Measurements from ENCODE around the gene TNIK.

Gene TNIK

DNA sequence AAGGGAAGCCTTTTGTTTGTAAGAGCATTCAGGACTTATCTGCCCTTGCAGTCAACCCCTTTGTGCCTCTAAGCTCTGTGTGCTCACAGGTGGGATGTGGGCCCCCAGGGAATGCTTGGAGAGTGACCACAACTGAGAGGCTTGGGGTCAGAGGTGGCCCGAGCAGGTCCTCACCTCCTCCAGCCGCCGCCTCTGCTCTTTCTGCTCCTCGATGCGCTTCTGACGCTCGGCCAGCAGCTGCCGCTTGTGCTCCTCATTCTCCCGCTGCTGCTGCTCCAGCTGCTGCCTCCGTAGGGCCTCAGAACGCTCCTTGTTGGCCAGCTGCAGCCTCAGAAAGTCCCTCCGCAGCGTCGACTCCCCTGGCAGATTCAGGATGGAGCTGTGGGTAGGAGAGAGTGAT, 302.9 kb downstream of the TNIK start:
- H3K36me3 ChIP-seq (ENCODE audit: control insufficient read depth, insufficient read depth, low read length): peaks cover 62% of the 10 kb centered on the region
- DNase-seq: no peak

DNA sequence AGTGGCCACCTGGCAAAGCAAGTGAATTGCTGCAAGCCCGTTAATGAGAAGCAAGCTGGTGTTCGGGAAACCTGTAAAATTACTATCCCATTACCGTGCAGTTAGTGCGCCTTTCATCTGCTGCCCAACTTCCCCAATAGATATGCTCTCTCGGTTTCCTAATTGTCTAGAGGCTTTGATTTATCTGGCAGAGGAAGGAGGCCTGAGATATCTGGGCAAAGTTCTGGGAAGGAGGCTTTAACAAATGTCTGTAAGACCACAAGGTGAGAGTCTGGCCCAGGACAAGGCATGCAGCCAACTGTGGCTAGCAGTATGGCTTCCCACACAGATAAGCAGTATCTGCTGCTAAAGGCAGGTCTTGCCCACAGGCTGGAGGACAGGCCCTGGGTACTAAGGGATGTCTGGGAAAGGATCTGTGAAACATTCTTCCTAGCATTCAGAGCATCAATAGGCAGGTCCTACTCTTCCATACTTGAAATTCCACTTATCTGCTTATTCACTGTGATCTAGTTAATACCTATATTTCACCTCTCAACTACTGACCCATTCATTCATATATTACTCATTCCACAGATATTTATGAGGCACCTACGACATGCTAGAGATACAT, 303.7 kb downstream of the TNIK start:
- no peak for DNase-seq
- Histone ChIP-seq H3K4me3 (ENCODE audit: insufficient read depth, low read depth, low read length, poor library complexity, severe bottlenecking) (no peak overlapping the region), H3K27ac (ENCODE audit: insufficient read depth, low read length, poor library complexity, severe bottlenecking) (no peak overlapping the region), H3K4me1 (ENCODE audit: control insufficient read depth, insufficient read depth, low read length, poor library complexity, severe bottlenecking) (no peaks in the 10 kb centered on the region), H3K36me3 (ENCODE audit: control insufficient read depth, insufficient read depth, low read length) (peaks cover 67% of the 10 kb centered on the region), H3K27me3 (replicated peaks; ENCODE audit: control insufficient read depth, insufficient read depth, low read length, poor library complexity, severe bottlenecking) (no peaks in the 10 kb centered on the region), H3K9me3 (ENCODE audit: control insufficient read depth, low read length) (no peaks in the 10 kb centered on the region)

More for the DNA sequence above, 302.9 kb downstream of the TNIK start:
- Histone ChIP-seq H3K27ac (ENCODE audit: insufficient read depth, low read length, poor library complexity, severe bottlenecking) (no peak overlapping the region), H3K4me1 (ENCODE audit: control insufficient read depth, insufficient read depth, low read length, poor library complexity, severe bottlenecking) (no peaks in the 10 kb centered on the region), H3K9me3 (ENCODE audit: control insufficient read depth, low read length) (no peaks in the 10 kb centered on the region), H3K27me3 (replicated peaks; ENCODE audit: control insufficient read depth, insufficient read depth, low read length, poor library complexity, severe bottlenecking) (no peaks in the 10 kb centered on the region), H3K4me3 (ENCODE audit: insufficient read depth, low read depth, low read length, poor library complexity, severe bottlenecking) (no peak overlapping the region)

DNA sequence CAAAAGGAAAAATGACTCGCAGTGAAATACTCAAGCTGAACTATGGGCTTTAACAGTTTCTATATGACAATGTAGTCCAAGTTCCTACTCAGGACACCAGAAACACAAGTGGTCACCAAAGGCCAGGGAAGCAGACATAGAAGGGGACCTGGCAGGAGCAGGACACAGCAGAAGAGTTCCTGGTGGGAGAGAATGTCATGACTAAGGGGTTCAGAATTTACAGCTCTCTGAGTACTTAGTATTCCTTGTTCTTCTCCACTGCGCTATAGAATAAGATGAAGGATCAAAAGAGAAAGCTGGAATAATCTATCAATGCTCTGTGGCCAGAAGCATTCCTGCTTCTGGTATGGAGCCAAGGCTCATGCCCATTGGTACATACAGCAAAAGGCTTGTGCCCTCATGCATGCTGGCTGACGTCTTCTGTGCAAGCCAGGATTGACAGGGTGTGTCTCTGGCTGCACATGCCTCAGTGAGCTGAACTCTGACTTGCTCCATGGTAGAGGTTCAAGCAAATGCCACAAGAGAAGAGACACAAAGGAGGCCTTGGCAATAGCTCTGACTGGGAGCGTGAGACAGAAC, 305.0 kb downstream of the TNIK start:
- no peak overlapping the region for H3K27ac ChIP-seq (ENCODE audit: insufficient read depth, low read length, poor library complexity, severe bottlenecking)
- H3K9me3 ChIP-seq (ENCODE audit: control insufficient read depth, low read length): no peaks in the 10 kb centered on the region
- H3K4me1 ChIP-seq (ENCODE audit: control insufficient read depth, insufficient read depth, low read length, poor library complexity, severe bottlenecking): no peaks in the 10 kb centered on the region
- peaks cover 65% of the 10 kb centered on the region for H3K36me3 ChIP-seq (ENCODE audit: control insufficient read depth, insufficient read depth, low read length)
- DNase-seq: no peak
- no peaks in the 10 kb centered on the region for H3K27me3 ChIP-seq (replicated peaks; ENCODE audit: control insufficient read depth, insufficient read depth, low read length, poor library complexity, severe bottlenecking)
- H3K4me3 ChIP-seq (ENCODE audit: insufficient read depth, low read depth, low read length, poor library complexity, severe bottlenecking): no peak overlapping the region

DNA sequence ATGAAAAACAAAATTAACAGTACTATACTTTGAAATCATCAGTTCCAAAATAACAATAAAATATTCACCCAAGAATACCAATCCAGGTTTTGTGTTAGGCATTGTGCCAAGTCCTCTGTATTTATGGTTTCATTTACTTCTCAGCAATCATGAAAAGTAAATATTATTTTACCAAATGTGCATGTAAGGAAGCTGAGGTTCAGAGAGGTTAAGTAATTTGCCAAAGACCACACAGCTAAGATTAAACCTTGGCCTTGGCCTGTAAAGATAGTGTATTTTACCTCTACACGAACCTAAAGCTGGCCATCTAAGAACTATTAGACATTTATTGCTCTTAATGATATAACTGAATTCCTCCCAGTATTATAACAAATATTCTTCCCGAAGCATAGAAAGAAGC, 309.3 kb downstream of the TNIK start:
- Histone ChIP-seq H3K27ac (ENCODE audit: insufficient read depth, low read length, poor library complexity, severe bottlenecking) (no peak overlapping the region), H3K36me3 (ENCODE audit: control insufficient read depth, insufficient read depth, low read length) (peaks cover 61% of the 10 kb centered on the region)

DNA sequence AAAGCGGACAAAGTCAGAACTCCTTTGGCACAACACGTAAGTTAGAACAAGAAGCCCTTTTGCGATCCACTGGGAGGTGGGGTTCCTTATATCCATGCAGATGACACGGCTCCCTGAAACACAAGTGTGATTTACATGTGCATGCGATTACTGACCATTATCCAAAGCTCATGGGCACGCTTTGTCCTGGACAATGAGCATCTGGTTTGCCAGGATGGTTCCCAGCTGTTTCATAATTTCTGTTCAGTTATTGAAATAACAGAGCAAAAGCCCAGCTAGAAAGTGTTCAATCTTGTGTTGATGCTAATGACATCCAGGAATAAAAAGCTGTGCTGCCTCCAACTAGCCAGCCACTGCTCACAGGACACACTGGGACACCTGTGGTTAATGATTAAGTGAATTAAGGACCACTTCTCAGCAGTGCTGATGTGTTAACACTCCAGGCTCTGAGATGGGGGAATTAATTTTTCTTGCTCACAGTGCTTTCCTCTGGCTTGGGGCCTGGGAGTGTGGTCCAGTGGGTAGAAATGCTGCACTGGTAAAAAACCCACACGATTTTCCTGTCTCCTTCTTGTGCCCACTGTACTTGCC, 310.6 kb downstream of the TNIK start:
- Histone ChIP-seq H3K4me3 (ENCODE audit: insufficient read depth, low read depth, low read length, poor library complexity, severe bottlenecking) (no peak overlapping the region), H3K27me3 (replicated peaks; ENCODE audit: control insufficient read depth, insufficient read depth, low read length, poor library complexity, severe bottlenecking) (no peaks in the 10 kb centered on the region), H3K27ac (ENCODE audit: insufficient read depth, low read length, poor library complexity, severe bottlenecking) (no peak overlapping the region), H3K4me1 (ENCODE audit: control insufficient read depth, insufficient read depth, low read length, poor library complexity, severe bottlenecking) (no peaks in the 10 kb centered on the region), H3K9me3 (ENCODE audit: control insufficient read depth, low read length) (no peaks in the 10 kb centered on the region), H3K36me3 (ENCODE audit: control insufficient read depth, insufficient read depth, low read length) (peaks cover 49% of the 10 kb centered on the region)
- no peak for DNase-seq

More for the DNA sequence above, 309.3 kb downstream of the TNIK start:
- Histone ChIP-seq H3K9me3 (ENCODE audit: control insufficient read depth, low read length) (no peaks in the 10 kb centered on the region), H3K4me1 (ENCODE audit: control insufficient read depth, insufficient read depth, low read length, poor library complexity, severe bottlenecking) (no peaks in the 10 kb centered on the region), H3K27me3 (replicated peaks; ENCODE audit: control insufficient read depth, insufficient read depth, low read length, poor library complexity, severe bottlenecking) (no peaks in the 10 kb centered on the region), H3K4me3 (ENCODE audit: insufficient read depth, low read depth, low read length, poor library complexity, severe bottlenecking) (no peak overlapping the region)
- DNase-seq: no peak

DNA sequence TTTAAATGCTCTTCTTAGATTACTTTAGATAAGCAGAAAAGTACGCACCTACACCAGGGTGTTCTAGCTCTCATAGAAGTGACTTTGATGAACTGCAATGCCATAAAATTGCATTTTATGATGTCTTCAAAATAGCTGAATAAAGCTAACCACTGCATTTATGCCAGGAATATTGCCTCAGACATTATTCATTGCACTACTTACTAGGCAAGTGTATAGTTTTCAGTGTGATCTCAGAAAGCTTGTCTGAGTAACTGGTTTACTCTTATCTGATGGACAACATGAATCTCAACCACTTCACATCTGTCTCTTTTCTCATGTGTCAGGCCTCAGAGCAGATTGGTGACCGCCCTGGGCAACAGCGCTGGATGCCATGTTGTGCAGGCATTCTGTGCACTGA, 314.4 kb downstream of the TNIK start:
- no peak overlapping the region for H3K27ac ChIP-seq (ENCODE audit: insufficient read depth, low read length, poor library complexity, severe bottlenecking)
- H3K36me3 ChIP-seq (ENCODE audit: control insufficient read depth, insufficient read depth, low read length): peaks cover 57% of the 10 kb centered on the region
- H3K27me3 ChIP-seq (replicated peaks; ENCODE audit: control insufficient read depth, insufficient read depth, low read length, poor library complexity, severe bottlenecking): no peaks in the 10 kb centered on the region
- H3K4me3 ChIP-seq (ENCODE audit: insufficient read depth, low read depth, low read length, poor library complexity, severe bottlenecking): no peak overlapping the region
- H3K4me1 ChIP-seq (ENCODE audit: control insufficient read depth, insufficient read depth, low read length, poor library complexity, severe bottlenecking): no peaks in the 10 kb centered on the region
- DNase-seq: no peak
- no peaks in the 10 kb centered on the region for H3K9me3 ChIP-seq (ENCODE audit: control insufficient read depth, low read length)

DNA sequence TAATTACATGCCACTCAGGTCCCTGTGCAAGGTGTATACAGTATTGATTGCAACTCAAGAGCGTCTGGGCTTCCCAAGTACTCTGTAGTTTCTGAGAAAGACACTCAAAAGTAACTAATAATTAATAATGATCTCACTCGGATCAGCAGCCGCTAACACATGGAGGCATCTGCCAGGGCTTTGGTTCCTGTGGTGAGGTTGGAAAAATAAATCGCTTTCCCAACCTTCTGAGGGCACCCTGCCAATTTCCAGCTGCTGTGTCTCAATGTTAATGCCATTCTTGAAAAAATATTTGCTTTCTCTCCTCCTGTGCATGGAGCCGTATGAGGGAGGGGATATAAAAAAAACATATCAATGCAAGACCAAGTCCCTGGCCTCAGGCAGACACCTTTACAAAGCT, 317.2 kb downstream of the TNIK start:
- Histone ChIP-seq H3K27me3 (replicated peaks; ENCODE audit: control insufficient read depth, insufficient read depth, low read length, poor library complexity, severe bottlenecking) (no peaks in the 10 kb centered on the region), H3K27ac (ENCODE audit: insufficient read depth, low read length, poor library complexity, severe bottlenecking) (no peak overlapping the region), H3K9me3 (ENCODE audit: control insufficient read depth, low read length) (no peaks in the 10 kb centered on the region), H3K4me3 (ENCODE audit: insufficient read depth, low read depth, low read length, poor library complexity, severe bottlenecking) (no peak overlapping the region), H3K36me3 (ENCODE audit: control insufficient read depth, insufficient read depth, low read length) (peaks cover 61% of the 10 kb centered on the region), H3K4me1 (ENCODE audit: control insufficient read depth, insufficient read depth, low read length, poor library complexity, severe bottlenecking) (no peaks in the 10 kb centered on the region)
- DNase-seq: no peak

DNA sequence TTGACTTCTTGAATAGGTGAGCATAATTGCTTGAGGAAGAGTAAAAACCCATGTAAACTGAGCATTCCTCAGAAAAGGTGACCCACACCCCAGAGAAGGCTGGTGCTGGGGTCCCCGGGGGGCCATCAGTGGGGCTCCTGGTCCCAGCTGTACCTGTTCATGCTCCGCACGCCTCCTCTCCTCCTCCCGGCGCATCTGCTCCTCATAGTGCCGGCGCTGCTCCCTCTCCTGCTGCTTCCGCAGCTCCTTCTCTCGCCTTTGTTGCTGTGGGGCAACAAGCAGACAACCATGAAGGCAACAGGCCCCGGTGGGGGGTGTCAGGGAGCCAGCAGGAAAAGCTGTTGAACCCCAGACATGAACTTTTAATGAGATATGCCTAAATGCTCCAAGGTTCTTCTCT, 320.0 kb downstream of the TNIK start:
- Histone ChIP-seq H3K36me3 (ENCODE audit: control insufficient read depth, insufficient read depth, low read length) (peaks cover 67% of the 10 kb centered on the region), H3K27me3 (replicated peaks; ENCODE audit: control insufficient read depth, insufficient read depth, low read length, poor library complexity, severe bottlenecking) (no peaks in the 10 kb centered on the region), H3K9me3 (ENCODE audit: control insufficient read depth, low read length) (no peaks in the 10 kb centered on the region), H3K4me3 (ENCODE audit: insufficient read depth, low read depth, low read length, poor library complexity, severe bottlenecking) (no peak overlapping the region), H3K27ac (ENCODE audit: insufficient read depth, low read length, poor library complexity, severe bottlenecking) (no peak overlapping the region), H3K4me1 (ENCODE audit: control insufficient read depth, insufficient read depth, low read length, poor library complexity, severe bottlenecking) (no peaks in the 10 kb centered on the region)
- no peak for DNase-seq

DNA sequence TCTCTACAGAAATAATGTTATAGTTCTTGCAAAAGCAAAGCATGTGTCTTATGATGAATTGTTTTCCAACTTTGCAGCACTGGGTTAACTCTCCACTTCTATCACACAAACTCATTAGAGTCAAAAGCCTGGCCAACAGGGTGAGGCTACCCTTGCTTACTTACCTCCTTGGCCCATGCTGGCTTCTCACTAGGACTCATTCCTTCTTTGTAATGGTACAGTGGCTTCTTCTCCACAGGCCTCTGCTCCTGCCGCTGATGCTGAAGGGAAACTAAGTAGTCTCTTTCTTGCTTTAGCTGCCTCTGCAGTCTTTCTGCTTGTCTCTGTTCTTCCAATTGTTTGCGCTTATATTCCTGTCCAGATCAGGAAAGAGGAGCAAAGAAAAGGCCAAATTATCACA, 322.2 kb downstream of the TNIK start:
- Histone ChIP-seq H3K36me3 (ENCODE audit: control insufficient read depth, insufficient read depth, low read length) (peaks cover 57% of the 10 kb centered on the region), H3K4me1 (ENCODE audit: control insufficient read depth, insufficient read depth, low read length, poor library complexity, severe bottlenecking) (no peaks in the 10 kb centered on the region), H3K9me3 (ENCODE audit: control insufficient read depth, low read length) (no peaks in the 10 kb centered on the region), H3K27me3 (replicated peaks; ENCODE audit: control insufficient read depth, insufficient read depth, low read length, poor library complexity, severe bottlenecking) (no peaks in the 10 kb centered on the region), H3K27ac (ENCODE audit: insufficient read depth, low read length, poor library complexity, severe bottlenecking) (no peak overlapping the region), H3K4me3 (ENCODE audit: insufficient read depth, low read depth, low read length, poor library complexity, severe bottlenecking) (no peak overlapping the region)
- no peak for DNase-seq

DNA sequence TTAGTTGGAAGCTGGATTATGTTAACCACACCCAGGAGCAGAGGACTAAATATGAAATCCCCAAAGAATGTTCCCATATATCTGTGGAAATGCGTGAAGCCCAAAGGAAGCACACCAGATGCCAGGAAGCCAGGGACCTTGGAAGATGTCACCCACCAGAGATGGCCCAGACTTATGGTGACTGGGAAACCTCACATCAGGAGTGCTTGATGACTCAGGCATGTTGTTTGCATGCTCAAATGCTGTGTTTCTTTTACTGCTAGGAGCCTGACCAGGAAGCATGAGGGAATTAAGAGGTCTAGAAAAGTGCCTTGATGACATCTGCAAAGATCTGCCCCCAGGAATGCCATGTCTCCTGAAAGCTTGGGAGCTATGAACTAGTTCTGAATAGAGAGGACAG, 324.7 kb downstream of the TNIK start:
- Histone ChIP-seq H3K36me3 (ENCODE audit: control insufficient read depth, insufficient read depth, low read length) (peaks cover 44% of the 10 kb centered on the region), H3K9me3 (ENCODE audit: control insufficient read depth, low read length) (no peaks in the 10 kb centered on the region), H3K27ac (ENCODE audit: insufficient read depth, low read length, poor library complexity, severe bottlenecking) (no peak overlapping the region), H3K4me3 (ENCODE audit: insufficient read depth, low read depth, low read length, poor library complexity, severe bottlenecking) (no peak overlapping the region), H3K27me3 (replicated peaks; ENCODE audit: control insufficient read depth, insufficient read depth, low read length, poor library complexity, severe bottlenecking) (no peaks in the 10 kb centered on the region), H3K4me1 (ENCODE audit: control insufficient read depth, insufficient read depth, low read length, poor library complexity, severe bottlenecking) (no peaks in the 10 kb centered on the region)
- DNase-seq: no peak

All from effector memory CD4-positive, alpha-beta T cell (primary cell).